K562 (cell line): Measurements from ENCODE around the gene IL15RA. TPM values are rescaled to one million over a fixed set of nuclear protein-coding genes. Genes with fewer than 3 reads are reported as not detected.

ENCODE experiments used
- ATAC-seq: fragments of 200-7000 bp; cut with Tn5 transposase; 3 replicates; pipeline ENCODE4 v1.9.1; 2020; ENCODE audit warnings: moderate library complexity
- BruUV-seq: library from RNA; stranded (reverse); fragments of 400-500 nt; replicated peaks from 2 replicates; lab custom pipeline; 2021; lab: Mats Ljungman, UMichigan
- CTCF ChIA-PET: fragments of 300-600 bp; formaldehyde crosslinking; extraction: SDS; loops from one replicate; lab custom pipeline; 2021; ENCODE audit warnings: low intra/inter-chr PET ratio; lab: Yijun Ruan, JAX
- POLR2A ChIA-PET: fragments of 300-600, 350-650 bp; sonication (Branson Sonifier 250); formaldehyde crosslinking; extraction: SDS; loops from one replicate; lab custom pipeline; 2021; ENCODE audit warnings: antibody characterized with exemption, inconsistent platforms; lab: Yijun Ruan, JAX
- DNase-seq, 4 experiments: peaks; one replicate each; pipeline versions ENCODE4 v3.0.0 to v3.0.0-alpha.2; 2011 to 2018; ENCODE audit warnings: low spot score in 3 of 4, mixed read lengths in 3 of 4; ENCODE audit errors: extremely low read depth in 1 of 4
- FAIRE-seq: peaks from 2 replicates; lab custom pipeline; 2011; peaks lifted over from hg19 to GRCh38; lab: Jason Lieb, UNC
- H2AFZ ChIP-seq: 2 replicates; pipeline ENCODE4 v1.6.0; 2011; ENCODE audit warnings: low read depth, low read length, control low read depth, inconsistent platforms
- H3K27ac ChIP-seq: fragments of 200-600 bp; 3 replicates; pipeline ENCODE4 v1.8.0; 2011; ENCODE audit warnings: low read depth, mild to moderate bottlenecking, control low read depth, inconsistent platforms, low read length, moderate library complexity, mixed read lengths; ENCODE audit errors: extremely low read depth
- H3K27me3 ChIP-seq, 2 experiments: fragments of 300-600 bp in 1 of 2; 2 replicates in 1 of 2; 3 replicates in 1 of 2; pipeline versions ENCODE4 v1.6.0 to v1.8.0; 2011; ENCODE audit warnings: inconsistent platforms in 2 of 2, low read length in 2 of 2, mild to moderate bottlenecking in 1 of 2, mixed read lengths in 1 of 2, moderate library complexity in 1 of 2; ENCODE audit not compliant: control insufficient read depth in 2 of 2, insufficient read depth in 2 of 2
- H3K36me3 ChIP-seq: fragments of 300-600 bp; 3 replicates; pipeline ENCODE4 v1.8.0; 2011; ENCODE audit warnings: mild to moderate bottlenecking, low read length, inconsistent platforms; ENCODE audit not compliant: control insufficient read depth, insufficient read depth
- H3K4me1 ChIP-seq, 2 experiments: fragments of 200-600 bp in 1 of 2; replicated peaks in 1 of 2; 2 replicates in 1 of 2; 3 replicates in 1 of 2; pipeline versions ENCODE4 v1.5.1 to v1.8.0; 2011; ENCODE audit warnings: inconsistent platforms in 2 of 2, low read length in 2 of 2, mild to moderate bottlenecking in 1 of 2, mixed read lengths in 1 of 2, moderate library complexity in 1 of 2; ENCODE audit not compliant: control insufficient read depth in 2 of 2, insufficient read depth in 2 of 2
- H3K4me2 ChIP-seq: 2 replicates; pipeline ENCODE4 v1.6.1; 2011; ENCODE audit warnings: low read length, control low read depth, inconsistent platforms, mixed read lengths; ENCODE audit not compliant: insufficient read depth
- H3K4me3 ChIP-seq: fragments of 200-600 bp; sonication (generic), shearing (Covaris generic); 2 replicates; pipeline ENCODE4 v1.5.1; 2016; ENCODE audit warnings: control low read depth, inconsistent platforms
- H3K79me2 ChIP-seq: fragments of 200-600 bp; 3 replicates; pipeline ENCODE4 v1.8.0; 2011; ENCODE audit warnings: low read length, inconsistent platforms; ENCODE audit not compliant: control insufficient read depth, insufficient read depth
- H3K9ac ChIP-seq, 2 experiments: 2 replicates each; pipeline versions ENCODE4 v1.6.0 to v1.6.1; 2011; ENCODE audit warnings: low read depth in 2 of 2, low read length in 2 of 2, control low read depth in 1 of 2, inconsistent platforms in 1 of 2, mild to moderate bottlenecking in 1 of 2, mixed read lengths in 1 of 2; ENCODE audit not compliant: insufficient read depth in 1 of 2
- H3K9me1 ChIP-seq: one replicate; pipeline ENCODE4 v1.6.0; 2011; ENCODE audit warnings: inconsistent platforms, mild to moderate bottlenecking, low read length, moderate library complexity; ENCODE audit not compliant: control insufficient read depth, insufficient read depth
- H3K9me3 ChIP-seq: replicated peaks from 2 replicates; pipeline ENCODE4 v1.5.1; 2011; ENCODE audit warnings: low read depth, low read length, inconsistent platforms; ENCODE audit not compliant: control insufficient read depth, insufficient read depth
- H4K20me1 ChIP-seq: replicated peaks from 2 replicates; pipeline ENCODE4 v1.6.1; 2011; ENCODE audit warnings: low read length, inconsistent platforms, mixed read lengths; ENCODE audit not compliant: control insufficient read depth, insufficient read depth
- CEBPG ChIP-seq, 3 experiments: fragments of 200-800 bp in 1 of 3; sonication (Bioruptor generic) in 1 of 3; sonication (generic) in 1 of 3; formaldehyde crosslinking in 1 of 3; IDR thresholded peaks in 2 of 3; conservative IDR thresholded peaks in 1 of 3; 2 replicates each; pipeline versions ENCODE4 v1.6.1 to v1.8.0; 2016 to 2022; ENCODE audit warnings: missing compliant biosample characterization in 2 of 3, missing genetic modification characterization in 2 of 3, mild to moderate bottlenecking in 1 of 3, missing genetic modification reagents in 1 of 3
- CHD1 ChIP-seq: fragments of 200-600 bp; sonication (generic); IDR thresholded peaks from one replicate; pipeline ENCODE4 v1.6.1; 2012; ENCODE audit warnings: mild to moderate bottlenecking, moderate library complexity, low read length, inconsistent platforms
- ETS2 ChIP-seq: IDR thresholded peaks from 2 replicates; pipeline ENCODE4 v1.6.1; 2016; ENCODE audit warnings: borderline replicate concordance, missing genetic modification characterization, mild to moderate bottlenecking, moderate library complexity, missing compliant biosample characterization; ENCODE audit not compliant: poor library complexity, severe bottlenecking
- HNRNPH1 ChIP-seq: fragments of 200-400 bp; formaldehyde crosslinking; optimal IDR thresholded peaks from 2 replicates; pipeline ENCODE3; 2017; ENCODE audit warnings: low read depth, mild to moderate bottlenecking, low read length, moderate library complexity
- ILF3 ChIP-seq: fragments of 450-650 bp; IDR thresholded peaks from 2 replicates; pipeline ENCODE4 v1.6.1; 2018; ENCODE audit warnings: antibody characterized with exemption, mild to moderate bottlenecking, moderate library complexity, borderline replicate concordance
- L3MBTL2 ChIP-seq: fragments of 450-650 bp; IDR thresholded peaks from 2 replicates; pipeline ENCODE4 v1.6.1; 2016; ENCODE audit warnings: mild to moderate bottlenecking, moderate library complexity
- MXI1 ChIP-seq: IDR thresholded peaks from 2 replicates; pipeline ENCODE4 v1.6.1; 2011; ENCODE audit warnings: low read depth, mild to moderate bottlenecking, improper control_type of control experiment, low read length
- NCOA6 ChIP-seq: fragments of 450-650 bp; IDR thresholded peaks from 2 replicates; pipeline ENCODE4 v1.6.1; 2017; ENCODE audit warnings: mild to moderate bottlenecking
- NFATC3 ChIP-seq: fragments of 450-650 bp; IDR thresholded peaks from 2 replicates; pipeline ENCODE4 v1.6.1; 2017; ENCODE audit warnings: mild to moderate bottlenecking
- RBM34 ChIP-seq: fragments of 200-400 bp; formaldehyde crosslinking; IDR thresholded peaks from 2 replicates; pipeline ENCODE4 v1.6.1; 2018; ENCODE audit warnings: low read length, borderline replicate concordance; ENCODE audit not compliant: insufficient read depth
- TRIM24 ChIP-seq, 2 experiments: fragments of 450-650 bp; IDR thresholded peaks; 2 replicates each; pipeline ENCODE4 v1.6.1; 2016
- ZNF175 ChIP-seq: fragments of 200-800 bp; sonication (Bioruptor generic); IDR thresholded peaks from 2 replicates; pipeline ENCODE4 v1.6.1; 2016; ENCODE audit warnings: low read depth, mild to moderate bottlenecking, missing genetic modification characterization, missing compliant biosample characterization
- ZNF311 ChIP-seq: fragments of 250-450 bp; sonication (Bioruptor Pico); IDR thresholded peaks from 2 replicates; pipeline ENCODE4 v1.4.0; 2020; ENCODE audit warnings: mild to moderate bottlenecking, moderate library complexity
- ZNF766 ChIP-seq: fragments of 200-800 bp; sonication (Bioruptor generic); conservative IDR thresholded peaks from 2 replicates; pipeline ENCODE4 v1.6.1; 2016; ENCODE audit warnings: missing genetic modification characterization, missing compliant biosample characterization
- WGBS: fragments of 100-300 bp; shearing (Covaris generic); methylation state at CpG from one replicate; pipeline ENCODE4 v1.1.6; 2016; ENCODE audit warnings: low coverage, mixed read lengths; ENCODE audit not compliant: insufficient coverage; ENCODE audit errors: missing lambda C conversion rate; 5-methylcytosine and 5-hydroxymethylcytosine counted together
- in situ Hi-C: fragments of 300-500 bp; cut with MboI; formaldehyde crosslinking; loops from 4 replicates; pipeline ENCODE4 v1.15.0; 2018; ENCODE audit warnings: inconsistent platforms, mixed read lengths
- intact Hi-C: fragments of 100-400 bp; cut with micrococcal nuclease; formaldehyde crosslinking; loops from 2 replicates; pipeline ENCODE4 v1.14.2; 2022
- polyA plus RNA-seq, 8 experiments: library from polyadenylated mRNA; depleted of rRNA in 4 of 8; stranded (reverse) in 5 of 8; unstranded in 3 of 8; fragments of >200 nt; fragmentation: Nextera tagmentation in 2 of 8; fragmentation: Illumina TruSeq in 1 of 8; extraction: Ambion mirVana in 2 of 8; extraction: Trizol in 1 of 8; gene quantifications; 2 replicates each; pipeline versions ENCODE4 v1.2.1 to v1.2.3, GENCODE V29; 2011 to 2014; ENCODE audit warnings: inconsistent platforms in 1 of 8, missing spikeins in 1 of 8
- total RNA-seq, 7 experiments: library from RNA; depleted of rRNA in 6 of 7; stranded (reverse); fragments of >200 nt in 6 of 7; fragmentation: Illumina TruSeq in 2 of 7; extraction: Trizol in 2 of 7; gene quantifications; 2 replicates each; pipeline versions ENCODE4 v1.2.1 to v1.2.3, GENCODE V29; 2011 to 2021; ENCODE audit warnings: low replicate concordance in 1 of 7
- TF ChIP-seq, protein P1 (sequence below): fragments of 250-450 bp; sonication (Bioruptor Pico); IDR thresholded peaks from 2 replicates; pipeline ENCODE4 v1.5.0; 2021; ENCODE audit warnings: mild to moderate bottlenecking, moderate library complexity

Gene IL15RA
- total and polyA plus RNA-seq, 9 of the 15 experiments (the other 6 are each of a cell fraction or from before 2014, with no cell fraction given), result 1.2 to 11.7 (median 8.0) TPM

DNA sequence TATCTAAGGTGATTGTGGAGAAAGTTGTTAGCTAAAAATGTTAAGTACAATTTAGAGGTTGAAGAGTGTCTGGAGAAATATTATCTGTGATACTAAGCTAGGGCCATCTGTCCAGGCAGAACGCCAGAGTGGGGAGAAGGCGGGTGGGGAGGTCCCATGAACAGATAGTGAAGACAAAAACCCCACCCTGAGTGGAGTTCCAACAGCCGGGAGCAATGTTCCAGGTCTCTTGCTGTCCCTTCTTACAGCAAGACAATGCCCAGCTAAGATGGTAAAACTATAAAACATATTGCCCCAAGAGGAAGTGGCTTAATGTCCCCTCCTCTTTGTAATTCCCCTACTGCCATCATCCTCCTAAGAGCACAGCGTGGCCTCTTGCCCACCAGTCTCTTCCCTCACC is 10.4 kb upstream of the IL15RA start:
- Histone ChIP-seq H3K4me1 (peaks cover 5 to 19% of the 10 kb centered on the region in 2 experiments; a peak in 4 of 5 replicates), H3K36me3 (no peaks in the 10 kb centered on the region), H3K9me1 (no peaks in the 10 kb centered on the region), H3K27me3 (no peaks in the 10 kb centered on the region), H3K4me2 (peak overlapping the region; percentile 72), H2AFZ (peak overlapping the region; percentile 93), H3K27ac (peak overlapping the region; percentile 73), H3K4me3 (no peak overlapping the region), H3K9me3 (peaks cover 5% of the 10 kb centered on the region), H4K20me1 (no peaks in the 10 kb centered on the region), H3K9ac (peak overlapping the region in 1 of 2 experiments; percentile 61; a peak in 3 of 4 replicates), H3K79me2 (no peaks in the 10 kb centered on the region)
- no TSS peak for BruUV-seq
- WGBS, result 6% methylated on average over 4 of the region's 4 CpGs
- ATAC-seq, result peak; percentile 92
- FAIRE-seq, result peak; percentile 65
- POLR2A ChIA-PET, result interaction anchor here (0.9 to 1.6 kb wide), 2 partner anchors 10 to 11 kb away, joined by 3 to 6 read pairs; no protein-coding TSS in a partner anchor
- intact Hi-C loops (no loop called here), in situ Hi-C loops (no loop called here)
- CTCF ChIA-PET, result no interaction called here
- peak; percentile 49 to 84 (median 66) for DNase-seq
- TF ChIP-seq, protein P1, sequence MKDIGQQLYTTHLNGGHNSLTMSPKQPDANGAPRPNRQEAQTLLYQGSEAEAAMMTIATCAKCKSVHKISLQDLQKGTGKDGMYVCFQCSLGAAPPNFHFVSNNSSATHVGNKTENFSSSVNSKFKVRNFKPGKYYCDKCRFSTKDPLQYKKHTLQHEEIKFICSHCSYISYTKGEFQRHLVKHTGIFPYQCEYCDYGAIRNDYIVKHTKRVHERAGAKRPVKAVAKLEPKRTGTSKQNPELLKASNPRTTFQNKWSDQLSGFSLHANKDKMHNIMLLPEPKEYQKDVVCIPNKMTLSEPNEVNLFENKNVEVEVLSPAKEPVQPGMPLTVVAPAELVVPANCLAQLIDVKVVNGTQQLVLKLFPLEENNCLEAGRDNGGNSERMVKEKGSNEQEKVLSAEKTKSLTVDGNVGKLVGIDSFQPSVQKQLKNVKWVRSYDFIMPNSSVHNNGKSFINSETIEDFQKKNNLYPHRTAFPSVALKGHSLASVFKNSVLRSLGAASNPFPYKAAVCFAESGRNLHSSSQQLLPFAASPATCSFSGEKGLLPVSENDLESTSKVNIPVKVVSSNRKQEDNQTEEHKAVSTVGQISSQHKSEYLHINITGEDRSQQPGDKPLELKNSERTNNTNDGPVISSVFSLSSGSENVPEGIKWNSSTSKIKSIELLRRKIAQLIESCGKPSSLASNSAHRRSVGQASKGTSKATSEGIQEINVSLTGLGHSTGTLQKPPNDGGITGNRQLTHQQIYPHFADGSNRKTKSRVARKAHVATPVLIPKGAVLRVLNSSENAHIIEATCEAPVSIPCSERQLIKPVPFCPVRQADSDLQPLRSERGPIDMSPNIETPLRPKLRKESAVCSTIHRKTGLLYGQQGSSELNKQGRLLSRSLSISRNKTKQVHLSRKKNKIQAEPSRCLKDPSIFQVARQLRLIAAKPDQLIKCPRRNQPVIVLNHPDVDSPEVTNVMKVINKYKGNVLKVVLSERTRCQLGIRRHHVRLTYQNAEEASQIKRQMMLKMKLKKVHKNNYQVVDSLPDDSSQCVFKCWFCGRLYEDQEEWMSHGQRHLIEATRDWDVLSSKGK, result no peak
- no peak for TF ChIP-seq CHD1
- no peak for TF ChIP-seq NFATC3
- no peak for TF ChIP-seq CEBPG (CRISPR knock-in tag; IDR thresholded peaks at IDR 0.05)
- TF ChIP-seq CEBPG (tag; conservative IDR thresholded peaks at IDR 0.05 in 1 of 2, IDR thresholded peaks at IDR 0.05 in 1 of 2), result no peak
- 0 out of 2 replicates have a peak, but pooled peaks have one; percentile 22 for TF ChIP-seq NCOA6
- TF ChIP-seq RBM34, result no peak
- TF ChIP-seq ILF3, result no peak
- TF ChIP-seq HNRNPH1, result no peak
- TF ChIP-seq ZNF311, result no peak
- TF ChIP-seq MXI1, result no peak
- TF ChIP-seq ZNF175 (CRISPR knock-in tag), result no peak
- no peak for TF ChIP-seq ETS2 (tag)
- peak in 1 of 2 experiments; percentile 34; a peak in 1 of 4 replicates for TF ChIP-seq TRIM24 (IDR thresholded peaks at IDR 0.05)
- TF ChIP-seq L3MBTL2, result no peak
- peak; percentile 89 for TF ChIP-seq ZNF766 (CRISPR knock-in tag)
